HG02852 (cell line): Measurements from ENCODE around the gene SNTB2.

Experiments used
- ATAC-seq: cut with Tn5 transposase; IDR thresholded peaks from one replicate; pipeline ENCODE4 v1.9.1; 2021; ENCODE audit warnings: mild to moderate bottlenecking, moderate library complexity; ENCODE audit not compliant: unreplicated experiment

The SNTB2 gene

DNA sequence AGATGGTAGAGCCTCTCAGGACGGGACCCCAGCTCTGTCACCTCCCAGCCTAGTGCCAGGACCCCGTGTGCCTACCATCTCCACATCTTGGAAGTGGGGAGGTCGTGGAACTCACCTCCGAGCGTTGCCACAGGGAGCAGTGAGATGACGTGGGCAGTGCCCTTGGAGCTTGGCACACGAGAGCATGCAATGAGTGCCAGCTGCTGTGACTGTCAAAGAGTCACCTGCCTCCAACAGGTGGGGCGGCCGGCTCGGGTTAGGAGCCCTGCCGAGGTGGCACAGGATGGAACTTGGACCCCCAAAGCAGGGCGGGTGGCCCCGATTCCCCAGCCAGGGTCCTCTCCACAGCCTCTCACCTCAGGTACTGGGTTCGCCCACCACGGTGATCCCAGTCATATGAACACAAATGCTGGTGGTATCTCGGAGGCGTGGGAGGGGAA is 129.7 kb downstream of the SNTB2 start:
- no peak for ATAC-seq

DNA sequence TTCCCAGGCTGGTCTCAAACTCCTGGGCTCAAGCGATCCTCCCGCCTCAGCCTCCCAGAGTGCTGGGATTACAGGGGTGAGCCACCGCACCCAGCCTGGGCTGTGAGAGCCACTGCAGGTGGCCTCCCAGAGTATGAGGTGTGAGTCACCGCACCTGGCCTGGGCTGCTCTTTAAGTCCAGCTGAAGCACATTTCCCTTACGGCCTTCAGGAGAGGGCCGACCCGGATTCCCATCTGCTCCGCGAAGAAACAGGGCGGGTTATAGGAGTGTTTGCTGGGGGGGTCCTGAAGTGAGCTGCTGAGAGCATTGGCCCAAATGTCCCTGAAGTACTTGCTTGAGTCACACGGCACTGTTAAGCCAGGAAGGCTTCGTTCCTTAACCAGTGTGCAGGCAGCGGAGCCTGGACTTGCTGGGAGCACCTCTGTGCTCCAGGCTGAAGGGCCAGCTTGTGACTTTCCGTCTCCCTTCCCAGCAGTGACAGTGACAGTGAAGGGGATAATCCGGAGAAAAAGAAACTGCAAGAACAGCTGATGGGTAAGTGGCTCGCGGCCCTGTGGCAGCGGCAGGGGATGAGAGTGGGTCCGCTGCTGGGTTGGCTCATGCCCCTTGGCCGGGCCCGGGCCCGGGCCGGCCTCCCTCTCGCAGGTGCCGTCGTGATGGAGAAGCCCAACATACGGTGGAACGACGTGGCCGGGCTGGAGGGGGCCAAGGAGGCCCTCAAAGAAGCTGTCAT is 131.4 kb downstream of the SNTB2 start:
- ATAC-seq, result no peak

DNA sequence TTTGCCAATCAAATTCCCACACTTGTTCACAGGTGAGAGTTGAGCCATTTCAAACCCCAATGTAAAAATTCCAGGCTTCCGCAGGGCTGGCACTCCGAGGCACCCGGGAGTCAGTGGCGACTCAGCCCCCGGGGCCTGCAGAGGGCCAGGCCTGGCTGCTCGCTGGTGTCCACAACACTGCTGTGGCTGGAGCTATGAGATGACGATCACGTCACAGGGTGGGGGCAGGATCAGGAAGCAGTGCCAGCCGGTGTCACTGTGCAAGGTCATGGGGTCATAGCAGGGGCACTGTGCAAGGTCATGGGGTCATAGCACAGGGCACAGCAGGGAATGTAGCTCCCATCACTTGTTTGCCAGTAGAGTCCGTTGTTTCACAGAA is 131.9 kb downstream of the SNTB2 start:
- no peak for ATAC-seq

DNA sequence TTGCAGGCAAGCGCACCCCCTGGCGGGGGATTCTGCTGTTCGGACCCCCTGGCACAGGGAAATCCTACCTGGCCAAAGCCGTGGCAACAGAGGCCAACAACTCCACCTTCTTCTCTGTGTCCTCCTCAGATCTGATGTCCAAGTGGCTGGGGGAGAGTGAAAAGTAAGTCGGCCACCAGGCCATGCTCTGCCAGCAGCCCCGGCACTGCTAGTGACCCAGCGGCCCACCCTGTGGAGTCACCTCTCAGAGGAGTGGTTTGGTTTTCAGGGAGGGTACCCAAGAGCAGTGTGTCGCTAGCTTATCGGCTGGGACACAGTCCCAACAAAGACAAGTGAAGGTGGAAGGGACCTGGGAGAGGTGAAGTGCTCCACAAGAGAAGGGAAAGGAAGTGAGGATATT is 132.4 kb downstream of the SNTB2 start:
- no peak for ATAC-seq

DNA sequence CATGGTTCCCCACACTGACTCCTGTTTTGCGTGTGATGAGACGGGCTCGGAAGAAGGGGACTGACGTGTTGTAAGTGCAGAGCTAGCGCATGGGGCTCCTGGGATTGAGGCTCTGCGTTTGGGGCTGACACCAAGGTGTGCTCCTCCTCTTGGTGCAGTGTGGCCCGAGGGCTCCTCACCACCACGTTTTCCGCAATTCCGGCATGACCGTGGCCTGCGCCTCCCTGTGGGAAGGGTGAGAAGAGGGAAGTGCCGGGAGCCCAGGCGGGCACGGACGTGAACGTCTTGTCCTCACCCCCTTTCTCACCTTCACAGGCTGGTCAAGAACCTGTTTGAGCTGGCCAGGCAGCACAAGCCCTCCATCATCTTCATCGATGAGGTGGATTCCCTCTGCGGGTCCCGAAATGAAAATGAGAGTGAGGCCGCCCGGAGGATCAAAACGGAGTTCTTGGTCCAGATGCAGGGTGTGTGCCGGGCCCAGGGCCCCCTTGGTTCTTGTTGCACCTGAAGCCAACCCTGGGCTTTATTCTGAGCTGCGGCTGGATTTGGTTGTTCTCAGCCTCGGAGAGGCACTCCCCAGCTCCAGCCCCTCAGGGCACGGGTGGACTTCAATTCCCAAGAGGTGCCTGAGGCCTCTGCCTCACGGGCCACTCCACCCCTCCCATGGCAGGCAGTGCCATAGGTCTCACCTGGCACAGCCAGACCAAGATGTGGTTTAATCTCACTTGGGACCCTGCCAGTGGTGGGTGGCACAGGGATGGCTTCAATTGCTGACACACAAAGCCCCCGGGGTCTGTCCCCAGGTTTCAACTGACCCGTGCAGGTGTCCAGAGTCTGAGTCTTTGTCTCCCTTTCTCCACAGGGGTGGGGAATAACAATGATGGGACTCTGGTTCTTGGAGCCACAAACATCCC is 133.1 kb downstream of the SNTB2 start:
- ATAC-seq, result no peak

DNA sequence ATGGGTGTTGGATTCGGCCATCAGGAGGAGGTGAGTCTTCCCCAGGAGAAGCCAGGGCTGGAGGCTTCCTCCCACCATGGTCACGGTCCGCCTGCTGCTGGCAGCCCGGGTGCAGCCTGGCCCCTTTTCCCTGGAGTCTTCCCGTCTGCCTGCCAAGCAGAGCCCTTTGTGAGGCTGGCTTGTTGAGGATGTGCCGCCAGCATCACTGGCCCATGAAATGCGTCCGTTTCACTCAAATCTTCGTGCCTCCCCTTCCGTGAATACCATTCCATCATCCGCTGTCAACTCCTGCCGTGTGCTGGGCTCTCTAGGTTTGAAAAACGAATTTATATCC is 133.7 kb downstream of the SNTB2 start:
- ATAC-seq, result no peak

DNA sequence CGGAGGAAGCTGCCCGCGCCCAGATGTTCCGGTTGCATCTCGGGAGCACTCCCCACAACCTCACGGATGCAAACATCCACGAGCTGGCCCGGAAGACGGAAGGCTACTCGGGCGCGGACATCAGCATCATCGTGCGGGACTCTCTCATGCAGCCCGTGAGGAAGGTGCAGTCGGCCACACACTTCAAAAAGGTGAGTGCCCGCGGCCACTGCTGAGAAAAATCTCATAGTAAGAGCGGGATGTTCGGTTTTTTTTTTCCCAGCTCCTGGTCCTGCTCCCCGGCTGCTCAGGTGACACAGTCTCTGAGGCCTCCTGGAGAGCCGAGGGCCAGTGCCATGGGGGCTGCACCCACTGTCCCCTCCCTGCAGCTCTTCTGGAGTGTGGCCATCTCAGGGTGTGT is 134.1 kb downstream of the SNTB2 start:
- ATAC-seq, result no peak

DNA sequence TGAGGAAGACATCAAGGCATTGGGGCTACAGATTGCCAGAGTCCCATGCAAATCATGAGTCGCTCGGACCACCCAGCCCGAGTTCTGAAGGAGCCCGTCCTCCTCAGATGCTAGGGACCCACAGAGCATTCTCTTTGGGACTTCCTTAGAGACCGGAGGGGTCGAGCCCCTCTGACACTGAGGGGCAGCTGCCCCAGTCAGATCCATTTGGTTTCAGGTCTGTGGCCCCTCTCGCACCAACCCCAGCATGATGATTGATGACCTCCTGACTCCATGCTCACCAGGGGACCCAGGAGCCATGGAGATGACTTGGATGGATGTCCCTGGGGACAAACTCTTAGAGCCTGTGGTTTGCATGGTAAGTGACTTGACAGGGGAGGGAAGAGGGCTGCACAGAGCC is 135.4 kb downstream of the SNTB2 start:
- ATAC-seq, result no peak

DNA sequence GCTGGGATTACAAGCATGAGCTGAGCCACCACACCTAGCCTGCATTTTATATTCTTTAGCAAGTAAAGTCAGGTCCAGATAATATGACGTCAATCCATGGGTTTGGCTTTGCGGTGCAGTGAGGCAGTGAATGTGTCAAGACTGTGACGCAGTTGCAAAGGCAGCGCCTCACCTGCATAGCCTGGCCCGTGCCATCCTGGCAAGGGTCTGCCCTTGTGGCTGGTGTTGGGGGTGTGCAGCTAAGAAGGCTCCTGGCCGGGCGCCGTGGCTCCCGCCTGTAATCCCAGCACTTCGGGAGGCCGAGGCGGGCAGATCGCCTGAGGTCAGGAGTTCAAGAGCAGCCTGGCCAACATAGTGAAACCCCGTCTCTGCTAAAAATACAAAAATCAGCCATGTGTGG is 136.5 kb downstream of the SNTB2 start:
- no peak for ATAC-seq

DNA sequence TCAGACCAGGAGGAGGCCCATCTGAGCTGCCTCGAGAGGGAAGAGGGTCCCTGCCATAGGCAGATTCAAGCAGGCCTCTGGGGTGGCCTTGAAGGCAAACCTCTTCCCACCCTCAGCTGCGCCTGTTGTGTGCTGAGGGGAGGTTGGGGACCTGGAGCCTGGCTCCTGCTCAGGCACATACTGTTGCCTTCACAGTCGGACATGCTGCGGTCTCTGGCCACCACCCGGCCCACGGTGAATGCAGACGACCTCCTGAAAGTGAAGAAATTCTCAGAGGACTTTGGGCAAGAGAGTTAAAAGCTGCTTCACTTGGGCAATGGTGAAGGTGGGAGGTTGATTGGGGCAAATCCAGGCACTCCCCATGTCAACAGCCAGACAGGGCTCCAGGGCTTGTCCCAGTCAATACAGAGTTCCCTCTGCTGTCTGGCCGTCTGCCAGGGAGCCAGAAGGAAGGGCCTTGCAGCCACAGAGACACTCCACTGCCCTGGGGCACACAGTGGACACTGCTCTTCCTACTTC is 137.1 kb downstream of the SNTB2 start:
- ATAC-seq, result no peak

DNA sequence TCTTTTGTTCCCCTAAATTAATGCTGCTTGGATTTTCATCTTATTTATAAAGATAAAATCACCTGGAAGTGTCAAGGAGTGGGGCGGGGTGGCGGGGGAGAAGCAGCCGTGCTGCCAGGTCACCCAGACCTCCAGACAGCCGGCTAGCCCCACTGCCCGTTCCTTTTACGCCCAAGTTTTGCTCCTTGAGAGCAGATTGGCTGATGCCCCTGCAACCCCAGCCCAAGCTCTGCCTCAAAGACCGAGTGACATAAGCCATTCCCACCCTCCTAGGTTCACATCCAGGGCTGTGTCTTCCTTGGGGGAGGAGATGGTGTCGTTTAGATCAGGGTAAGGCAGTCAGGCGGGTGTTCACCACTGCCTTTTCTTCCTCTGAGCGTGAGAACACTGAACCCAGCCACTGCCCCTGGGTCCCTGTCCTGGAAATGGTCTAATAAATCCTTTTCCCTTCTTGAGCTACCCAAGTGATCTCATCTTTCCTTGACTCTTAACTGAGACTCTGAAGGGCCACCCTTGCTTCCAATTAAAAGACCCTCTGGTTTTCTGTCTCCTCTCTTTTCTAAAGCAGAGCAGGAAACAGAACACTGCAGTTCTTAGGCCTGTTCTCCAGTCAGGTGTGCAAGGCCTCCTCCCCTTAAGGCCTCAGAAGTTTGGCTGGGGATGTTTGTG is 137.8 kb downstream of the SNTB2 start:
- no peak for ATAC-seq

DNA sequence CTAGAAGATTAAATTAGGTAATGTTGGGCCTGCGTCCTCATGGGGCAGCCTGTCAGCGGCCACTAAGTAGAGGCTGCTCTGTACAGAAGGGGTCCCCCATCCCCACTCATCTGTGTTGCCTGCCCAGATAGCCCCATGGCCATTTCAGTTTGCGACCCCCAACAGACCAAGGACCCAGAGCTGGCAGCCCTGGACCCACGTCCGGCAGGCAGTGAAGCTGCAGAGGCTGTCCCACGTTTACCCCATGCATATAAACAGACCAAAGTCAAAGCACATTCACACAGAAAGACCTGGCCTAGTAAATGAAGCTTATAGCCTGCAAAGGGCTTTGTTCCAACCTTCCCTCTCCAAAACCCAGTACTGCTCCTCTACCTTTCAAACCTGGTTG is 138.8 kb downstream of the SNTB2 start:
- no peak for ATAC-seq

DNA sequence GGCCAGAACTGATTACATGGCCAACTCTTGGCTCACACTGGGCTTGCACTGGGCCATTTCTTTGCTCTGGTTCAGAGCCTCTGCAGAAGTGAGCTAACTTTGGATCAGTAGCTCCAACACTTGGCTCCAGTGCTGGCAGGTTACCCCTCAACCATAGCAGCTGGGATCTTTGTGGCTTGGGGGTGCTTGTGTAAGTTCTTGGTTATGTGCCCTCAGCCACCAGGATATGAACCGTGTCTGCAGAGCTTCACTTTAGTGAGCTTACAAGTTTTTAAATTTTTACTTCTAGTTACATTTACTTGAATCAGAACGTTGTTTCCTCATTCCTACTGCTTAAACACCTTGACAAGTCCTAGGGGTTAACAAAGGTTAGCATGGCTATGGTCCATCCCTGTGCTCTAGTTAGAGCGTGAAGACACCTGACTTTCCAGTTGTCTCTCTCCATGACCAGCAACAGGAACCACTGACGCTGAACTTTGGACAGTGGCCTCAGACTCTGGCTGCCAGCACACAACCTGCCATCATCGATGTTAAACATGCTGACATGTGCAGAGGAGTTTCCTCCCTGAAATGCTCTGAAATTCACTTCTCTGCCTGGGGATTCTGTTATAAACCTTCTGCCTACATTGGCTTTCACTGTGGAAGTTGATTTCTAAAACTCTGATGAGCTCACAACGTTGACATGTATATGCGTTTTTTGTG is 139.4 kb downstream of the SNTB2 start:
- no peak for ATAC-seq

DNA sequence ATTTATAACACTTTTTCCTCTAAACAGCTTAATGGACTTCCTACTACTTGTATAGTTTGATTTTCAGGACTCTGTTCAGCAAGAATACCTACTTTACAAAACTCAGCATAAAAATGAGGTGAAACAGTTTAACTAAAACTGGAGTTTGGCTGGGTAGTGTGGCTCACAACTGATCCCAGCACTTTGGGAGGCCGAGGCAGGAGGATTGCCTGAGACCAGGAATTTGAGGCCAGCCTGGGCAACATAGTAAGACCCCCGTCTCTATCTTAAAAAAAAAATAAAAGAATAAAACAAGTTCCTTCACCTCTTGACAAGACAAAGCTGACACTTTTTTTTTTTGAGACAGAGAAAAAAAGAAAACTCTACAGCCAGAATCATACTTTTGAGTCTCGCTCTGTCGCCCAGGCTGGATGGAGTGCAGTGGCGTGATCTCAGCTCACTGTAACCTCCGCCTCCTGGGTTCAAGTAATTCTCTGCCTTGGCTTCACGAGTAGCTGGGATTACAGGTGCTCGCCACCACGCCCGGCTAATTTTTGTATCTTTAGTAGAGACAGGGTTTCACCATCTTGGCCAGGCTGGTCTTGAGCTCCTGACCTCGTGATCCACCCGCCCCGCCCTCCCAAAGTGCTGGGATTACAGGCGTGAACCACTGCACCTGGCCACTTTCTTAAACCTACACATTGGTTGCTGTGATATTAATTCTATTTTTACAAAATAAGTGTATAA is 140.8 kb downstream of the SNTB2 start:
- no peak for ATAC-seq

DNA sequence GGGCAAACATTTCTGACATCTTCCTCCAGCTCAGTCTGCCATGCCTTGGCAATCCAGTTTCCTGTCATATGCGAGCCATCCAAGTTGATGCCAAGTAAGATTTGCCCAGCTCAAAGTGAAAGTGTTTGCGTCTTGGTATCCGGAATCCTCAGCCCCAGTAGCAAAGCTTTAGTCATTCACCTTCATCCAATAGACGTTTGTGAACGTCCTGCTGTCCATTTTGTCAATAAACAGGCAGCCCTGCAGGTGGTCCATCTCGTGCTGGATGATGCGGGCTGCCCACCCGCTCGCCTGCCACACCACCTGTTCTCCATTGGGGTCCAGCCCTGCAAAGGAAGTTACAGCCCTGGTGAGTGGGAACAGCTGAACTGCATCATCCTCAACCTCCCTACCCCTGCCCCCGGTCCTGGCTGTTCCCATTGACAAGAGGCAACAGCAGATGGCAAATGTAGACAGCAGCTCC is 141.9 kb downstream of the SNTB2 start:
- no peak for ATAC-seq

DNA sequence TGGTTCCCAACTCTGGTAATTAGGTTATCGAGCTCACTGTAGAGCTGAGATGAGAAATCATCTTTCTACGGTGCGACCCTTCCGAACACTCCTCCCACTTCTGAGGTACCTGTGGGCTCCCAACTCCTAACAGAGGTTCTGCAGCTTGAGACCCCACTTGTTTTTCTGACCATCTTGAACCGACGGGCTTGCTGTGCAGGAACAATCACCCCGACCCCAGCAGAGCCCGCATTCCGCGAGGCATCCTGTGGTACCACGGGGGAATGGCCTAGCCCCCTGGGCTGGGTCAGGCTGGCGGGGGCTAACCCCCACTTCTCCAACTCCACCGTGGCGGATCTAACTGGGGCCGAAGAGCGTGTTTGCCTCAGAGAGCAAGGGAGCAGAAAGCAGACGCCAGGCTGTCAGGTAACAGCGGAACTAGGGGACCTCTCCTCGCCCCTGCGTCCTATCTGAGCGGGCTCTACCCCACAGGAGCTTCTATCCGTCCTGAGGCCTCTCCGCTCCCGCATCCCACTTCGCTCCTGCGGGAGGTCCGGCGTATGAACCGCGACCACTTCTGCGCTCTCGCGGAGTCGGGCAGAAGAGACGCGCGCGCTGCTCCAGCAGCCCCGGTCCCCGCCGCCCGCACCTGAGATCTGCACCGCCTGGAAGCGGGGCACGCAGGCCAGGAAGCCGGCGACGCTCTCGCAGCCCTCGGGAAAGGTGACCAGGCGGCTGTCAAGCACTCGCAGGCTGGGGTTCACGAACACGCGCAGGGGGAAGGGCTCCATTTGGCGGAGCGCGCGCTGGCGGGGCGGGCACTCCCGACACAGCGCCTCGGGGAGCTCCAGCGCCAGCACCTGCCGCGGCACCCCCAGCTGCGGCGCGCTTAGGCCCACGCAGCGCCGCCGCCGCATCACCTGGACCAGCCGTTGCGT is 142.7 kb downstream of the SNTB2 start:
- ATAC-seq, result peak; percentile 36

DNA sequence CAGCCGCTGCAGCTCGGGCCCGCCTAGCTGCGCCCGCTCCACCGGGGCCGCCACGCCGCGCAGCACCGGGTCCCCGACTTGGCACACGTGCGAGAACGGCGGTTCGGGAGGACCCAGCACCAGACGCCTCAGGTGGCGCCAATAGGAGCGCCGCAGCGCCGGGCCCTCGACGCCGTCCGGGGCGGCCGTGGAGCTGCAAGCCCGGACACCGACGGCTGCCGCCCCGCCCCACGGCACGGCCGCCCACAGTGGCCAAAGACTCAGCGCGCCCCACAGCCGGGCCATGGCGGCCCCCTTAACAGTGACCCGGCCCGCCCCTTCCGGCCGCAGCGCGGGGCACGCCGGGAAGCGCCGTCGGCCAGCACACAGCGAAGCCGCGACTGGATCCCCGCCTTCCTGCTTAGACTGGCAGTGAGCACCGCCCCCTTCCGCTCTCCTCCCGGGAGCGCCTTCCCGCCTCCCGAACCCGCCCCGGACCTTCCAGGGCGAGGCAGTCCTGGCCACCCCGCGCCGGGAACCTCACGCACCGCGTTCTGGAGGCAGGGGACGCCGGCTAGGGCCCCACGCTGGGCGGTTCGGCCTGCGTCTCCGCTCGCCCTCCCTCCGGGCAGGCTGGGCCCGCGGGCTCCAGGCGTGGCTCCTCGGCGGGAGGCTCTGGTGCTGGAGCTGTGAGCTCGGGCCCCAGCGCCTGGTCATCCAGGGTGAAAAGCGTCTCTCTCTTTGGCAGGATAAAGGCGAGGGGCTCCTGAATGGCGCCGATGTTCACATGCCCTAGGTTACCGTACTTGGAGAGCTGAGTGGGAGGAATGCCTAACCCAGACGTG is 143.5 kb downstream of the SNTB2 start, which contains the start of gene PDF:
Gene PDF (minus strand): TSS at position 303 of the 824 bp plus-strand sequence. CDS start 18 bp downstream, at position 285.
- ATAC-seq, result peak; percentile 91

DNA sequence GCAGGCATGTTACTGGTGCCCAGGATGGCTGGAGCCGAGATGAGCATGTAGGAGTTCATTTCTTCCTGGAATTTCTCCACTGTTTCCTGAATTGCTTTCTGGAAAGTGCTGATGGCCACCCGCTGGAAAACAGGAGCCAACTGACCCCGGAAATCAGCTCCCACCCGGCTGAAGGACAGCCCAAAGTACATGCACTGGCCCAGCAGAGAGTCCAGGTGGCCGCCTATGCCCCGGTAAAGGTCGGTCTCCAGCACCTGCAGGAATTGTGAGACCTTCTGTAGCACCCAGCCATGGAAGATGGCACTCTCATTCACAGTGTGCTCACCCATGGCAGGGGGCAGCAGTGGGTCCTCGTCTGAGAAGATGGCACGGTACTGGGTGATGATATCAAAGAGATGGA is 147.7 kb downstream of the SNTB2 start:
- ATAC-seq, result no peak
